HEK293T (cell line): ENCODE measurements around the gene CELSR1.

Source experiments
- FOXA1 ChIP-seq: fragments of 450-650 bp; IDR thresholded peaks from 2 replicates; pipeline ENCODE4 v1.6.1; 2016; ENCODE audit warnings: mild to moderate bottlenecking
- FOXK2 ChIP-seq: fragments of 450-650 bp; IDR thresholded peaks from 2 replicates; pipeline ENCODE4 v1.6.1; 2016; ENCODE audit warnings: mild to moderate bottlenecking
- FOXM1 ChIP-seq: fragments of 450-650 bp; IDR thresholded peaks from 2 replicates; pipeline ENCODE4 v1.6.1; 2017; ENCODE audit warnings: mild to moderate bottlenecking, borderline replicate concordance
- L3MBTL2 ChIP-seq: fragments of 450-650 bp; conservative IDR thresholded peaks from 2 replicates; pipeline ENCODE4 v1.6.1; 2016; ENCODE audit warnings: mild to moderate bottlenecking
- SP1 ChIP-seq: fragments of 450-650 bp; IDR thresholded peaks from 2 replicates; pipeline ENCODE4 v1.6.1; 2017
- ZNF384 ChIP-seq: fragments of 450-650 bp; IDR thresholded peaks from 2 replicates; pipeline ENCODE4 v1.6.1; 2016
- TF ChIP-seq, protein P1 (sequence below): fragments of 450-650 bp; IDR thresholded peaks from 2 replicates; pipeline ENCODE4 v1.6.1; 2016

DNA sequence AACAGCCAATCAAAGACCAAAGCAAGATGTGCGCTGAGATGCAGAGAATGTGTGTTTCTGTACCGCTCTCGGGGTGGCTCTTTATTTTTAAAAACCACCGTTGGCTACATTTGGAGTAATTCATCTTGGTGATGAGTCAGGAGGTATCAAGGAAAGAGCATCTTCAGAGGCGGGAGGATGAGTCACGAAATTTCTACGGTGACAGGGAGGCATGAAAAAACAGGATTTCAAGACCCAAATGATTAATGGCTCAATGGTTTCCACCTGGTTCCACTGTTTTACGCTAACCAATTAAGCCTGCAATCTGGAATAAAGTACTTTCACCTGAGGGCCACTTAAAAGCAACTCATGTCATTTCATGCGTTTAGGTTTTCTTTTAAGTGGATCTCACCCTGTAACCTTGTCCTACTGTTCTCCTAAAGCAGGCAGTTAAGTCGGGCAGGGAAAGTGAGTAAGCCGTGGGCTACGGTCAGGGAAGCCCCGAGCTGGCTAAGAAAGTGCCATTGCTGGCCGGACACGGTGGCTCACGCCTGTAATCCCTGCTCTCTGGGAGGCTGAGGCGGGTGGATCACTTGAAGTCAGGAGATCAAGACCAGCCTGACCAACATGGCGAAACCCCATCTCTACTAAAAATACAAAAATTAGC is 74.6 kb downstream of the CELSR1 start:
- TF ChIP-seq, protein P1, sequence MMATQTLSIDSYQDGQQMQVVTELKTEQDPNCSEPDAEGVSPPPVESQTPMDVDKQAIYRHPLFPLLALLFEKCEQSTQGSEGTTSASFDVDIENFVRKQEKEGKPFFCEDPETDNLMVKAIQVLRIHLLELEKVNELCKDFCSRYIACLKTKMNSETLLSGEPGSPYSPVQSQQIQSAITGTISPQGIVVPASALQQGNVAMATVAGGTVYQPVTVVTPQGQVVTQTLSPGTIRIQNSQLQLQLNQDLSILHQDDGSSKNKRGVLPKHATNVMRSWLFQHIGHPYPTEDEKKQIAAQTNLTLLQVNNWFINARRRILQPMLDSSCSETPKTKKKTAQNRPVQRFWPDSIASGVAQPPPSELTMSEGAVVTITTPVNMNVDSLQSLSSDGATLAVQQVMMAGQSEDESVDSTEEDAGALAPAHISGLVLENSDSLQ: no peak
- TF ChIP-seq FOXK2: no peak
- TF ChIP-seq FOXM1: no peak
- no peak for TF ChIP-seq SP1
- TF ChIP-seq ZNF384: no peak
- TF ChIP-seq L3MBTL2: no peak
- no peak for TF ChIP-seq FOXA1
